Adrenal gland (tissue), 12 donors: Measurements from ENCODE around the gene OSCAR. TPM values are rescaled to one million over a fixed set of nuclear protein-coding genes. Genes with fewer than 3 reads are reported as not detected.
"Not testable (repeated sequence)": the region's sequence is repeated elsewhere in the genome, so short reads cannot be mapped to it uniquely, and the experiment has no call there.

Source experiments
- DNase-seq, 7 donors: peaks; one replicate each; pipeline ENCODE4 v3.0.0-alpha.2; 2019 to 2020
- H3K27ac ChIP-seq, 5 donors: fragments of 200-600 bp; sonication (generic) in 4 of 5; 1 replicate in 3 of 5; 2 replicates in 2 of 5; pipeline versions ENCODE4 v1.5.1 to v1.8.0; 2016 to 2020; ENCODE audit warnings: mild to moderate bottlenecking in 1 of 5
- H3K27me3 ChIP-seq: fragments of 200-600 bp; 2 replicates; pipeline ENCODE4 v1.8.0; 2021
- H3K36me3 ChIP-seq, 2 donors: fragments of 200-600 bp; replicated peaks in 1 of 2; 1 replicate in 1 of 2; 2 replicates in 1 of 2; pipeline versions ENCODE4 v1.5.1 to v1.8.0; 2018 to 2022
- H3K4me1 ChIP-seq, 2 donors: fragments of 200-600 bp; replicated peaks in 1 of 2; 1 replicate in 1 of 2; 2 replicates in 1 of 2; pipeline versions ENCODE4 v1.5.1 to v1.8.0; 2018 to 2021
- H3K4me3 ChIP-seq, 4 donors: fragments of 200-600 bp; sonication (generic) in 3 of 4; one replicate each; pipeline ENCODE4 v1.5.1; 2016 to 2018
- H3K9me3 ChIP-seq, 3 donors: fragments of 200-600 bp; sonication (generic) in 1 of 3; replicated peaks in 1 of 3; 1 replicate in 2 of 3; 2 replicates in 1 of 3; pipeline versions ENCODE4 v1.5.1 to v1.8.0; 2016 to 2021
- POLR2A ChIP-seq, 2 donors: fragments of 450-650 bp; IDR thresholded peaks; one replicate each; pipeline ENCODE4 v1.6.1; 2017; ENCODE audit warnings: antibody characterized with exemption in 2 of 2, mild to moderate bottlenecking in 2 of 2, moderate library complexity in 1 of 2
- WGBS, 4 donors: extraction: QIAGEN DNeasy Blood & Tissue Kit in 2 of 4; methylation state at CpG; one replicate each; pipeline versions ENCODE4 v1.1.5 to v1.1.7; 2013 to 2017; 5-methylcytosine and 5-hydroxymethylcytosine counted together
- intact Hi-C, 2 donors: fragments of 100-400 bp; cut with DNase I; formaldehyde crosslinking; loops; one replicate each; pipeline versions ENCODE4 v1.14.1 to v1.15.0; 2022 to 2023
- polyA plus RNA-seq, 3 donors: library from polyadenylated mRNA; stranded (reverse); fragments of 200-250 nt in 2 of 3; fragments of 350-450 nt in 1 of 3; fragmentation: Illumina TruSeq in 1 of 3; extraction: RNeasy Lipid Tissue Mini Kit (QIAGEN cat#74804) in 1 of 3; gene quantifications; one replicate each; pipeline ENCODE4 v1.2.3, GENCODE V29; 2013 to 2014
- total RNA-seq, 9 donors: library from RNA; depleted of rRNA in 4 of 9; stranded (reverse); fragments of >200 nt in 4 of 9; fragments of 120-200 nt in 1 of 9; fragmentation: NEBNext Ultra II Directional in 1 of 9; extraction: Animal tissue kit (Norgen Biotek cat#: 25700) in 1 of 9; gene quantifications; one replicate each; pipeline versions ENCODE4 v1.1.0 to v1.2.4, GENCODE V29; 2013 to 2023
- TF ChIP-seq, protein P1 (sequence below), 6 experiments: fragments of 450-650 bp in 4 of 6; fragments of 200-600 bp in 2 of 6; sonication (generic) in 1 of 6; IDR thresholded peaks; 1 replicate in 5 of 6; 2 replicates in 1 of 6; pipeline versions ENCODE4 v1.5.1 to v1.8.0; 2016 to 2021; ENCODE audit warnings: antibody characterized with exemption in 6 of 6, mild to moderate bottlenecking in 2 of 6, moderate library complexity in 1 of 6
- donor health status: healthy with polysubstance abuse.
- donor health status: Bipolar disorder and iron deficiency.
- donor health status: DM: yes; HTN: yes; CAD: no.
- donor health status: DM: no; HTN: no; CAD: no.
- donor health status: DM: no; HTN: no; CAD: no.
- donor health status: DM: yes; HTN: yes; CAD: no.

Gene OSCAR
- total and polyA plus RNA-seq, 12 donors = 0.11 to 6.6 (median 2.4) TPM; not detected in 1

DNA sequence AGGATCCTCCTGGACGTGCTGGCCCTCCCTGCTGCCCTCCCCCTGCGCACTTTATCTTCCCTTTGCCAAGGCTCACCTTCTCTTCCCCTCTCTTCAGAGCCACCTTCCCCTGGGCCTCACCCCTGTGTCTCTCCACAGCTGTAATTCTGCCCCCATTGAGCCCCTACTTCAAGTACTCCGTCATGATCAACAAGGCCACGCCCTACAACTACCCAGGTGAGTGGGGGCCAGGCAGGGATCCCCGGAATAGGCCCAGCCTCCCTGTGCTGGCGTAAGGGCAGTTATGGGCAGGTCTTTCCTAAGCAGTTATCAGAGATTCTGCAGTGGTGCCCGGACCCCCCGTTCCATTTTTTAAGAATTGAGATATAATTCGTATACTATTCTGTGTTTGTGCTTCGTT is 5.2 kb upstream of the OSCAR start:
- Histone ChIP-seq H3K4me1 (peaks cover 0 to 11% of the 10 kb centered on the region in 2 donors), H3K27ac (no peak overlapping the region), H3K9me3 (no peaks in the 10 kb centered on the region), H3K36me3 (peaks cover 0 to 47% of the 10 kb centered on the region in 2 donors), H3K27me3 (no peaks in the 10 kb centered on the region), H3K4me3 (no peak overlapping the region)
- WGBS, 4 donors = 93 to 97% (median 94%) methylated on average over 10 of the region's 10 CpGs
- intact Hi-C loops = no loop called here
- TF ChIP-seq, protein P1, sequence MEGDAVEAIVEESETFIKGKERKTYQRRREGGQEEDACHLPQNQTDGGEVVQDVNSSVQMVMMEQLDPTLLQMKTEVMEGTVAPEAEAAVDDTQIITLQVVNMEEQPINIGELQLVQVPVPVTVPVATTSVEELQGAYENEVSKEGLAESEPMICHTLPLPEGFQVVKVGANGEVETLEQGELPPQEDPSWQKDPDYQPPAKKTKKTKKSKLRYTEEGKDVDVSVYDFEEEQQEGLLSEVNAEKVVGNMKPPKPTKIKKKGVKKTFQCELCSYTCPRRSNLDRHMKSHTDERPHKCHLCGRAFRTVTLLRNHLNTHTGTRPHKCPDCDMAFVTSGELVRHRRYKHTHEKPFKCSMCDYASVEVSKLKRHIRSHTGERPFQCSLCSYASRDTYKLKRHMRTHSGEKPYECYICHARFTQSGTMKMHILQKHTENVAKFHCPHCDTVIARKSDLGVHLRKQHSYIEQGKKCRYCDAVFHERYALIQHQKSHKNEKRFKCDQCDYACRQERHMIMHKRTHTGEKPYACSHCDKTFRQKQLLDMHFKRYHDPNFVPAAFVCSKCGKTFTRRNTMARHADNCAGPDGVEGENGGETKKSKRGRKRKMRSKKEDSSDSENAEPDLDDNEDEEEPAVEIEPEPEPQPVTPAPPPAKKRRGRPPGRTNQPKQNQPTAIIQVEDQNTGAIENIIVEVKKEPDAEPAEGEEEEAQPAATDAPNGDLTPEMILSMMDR (IDR thresholded peaks at IDR 0.05) = no peak
- no peak for TF ChIP-seq POLR2A (IDR thresholded peaks at IDR 0.05)
- DNase-seq = peak in 2 of 7 donors; percentile 14 to 50

DNA sequence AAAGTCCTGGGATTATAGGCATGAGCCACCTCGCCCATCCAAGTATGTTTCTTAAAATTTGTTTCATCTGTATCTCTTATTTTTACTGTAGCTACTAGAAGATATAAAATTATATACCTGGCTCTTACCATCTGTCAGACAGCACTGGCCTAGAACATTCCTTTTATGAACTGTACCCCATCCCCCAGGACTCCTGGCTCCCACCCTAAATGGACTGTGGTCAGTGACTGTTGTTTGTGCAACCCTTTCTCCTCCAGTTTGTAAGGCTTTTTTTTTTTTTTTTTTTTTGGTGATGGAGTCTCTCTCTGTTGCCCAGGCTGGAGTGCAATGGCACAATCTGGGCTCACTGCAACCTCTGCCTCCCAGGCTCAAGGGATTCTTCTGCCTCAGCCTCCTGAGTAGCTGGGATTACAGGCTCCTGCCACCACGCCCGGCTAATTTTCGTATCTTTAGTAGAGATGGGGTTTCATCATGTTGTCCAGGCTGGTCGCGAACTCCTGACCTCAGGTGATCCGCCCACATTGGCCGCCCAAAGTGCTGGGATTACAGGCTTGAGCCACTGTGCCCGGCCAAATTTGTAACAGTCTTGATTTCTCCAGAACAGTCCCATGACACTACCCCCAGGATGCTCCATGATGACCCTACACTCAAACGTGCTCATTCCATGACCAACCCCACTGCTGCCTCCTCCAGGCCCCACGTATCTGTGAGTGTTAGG is 4.6 kb upstream of the OSCAR start:
- WGBS, 4 donors = 84 to 89% (median 87%) methylated on average over 9 to 11 of the region's 11 CpGs
- H3K4me1 ChIP-seq = peaks cover 0 to 11% of the 10 kb centered on the region in 2 donors
- H3K27ac ChIP-seq = no peak overlapping the region
- TF ChIP-seq, protein P1 (IDR thresholded peaks at IDR 0.05) = no peak
- TF ChIP-seq POLR2A (IDR thresholded peaks at IDR 0.05) = no peak
- H3K36me3 ChIP-seq = peaks cover 0 to 42% of the 10 kb centered on the region in 2 donors
- no peaks in the 10 kb centered on the region for H3K9me3 ChIP-seq
- intact Hi-C loops = no loop called here
- H3K27me3 ChIP-seq = no peaks in the 10 kb centered on the region
- no peak overlapping the region for H3K4me3 ChIP-seq
- DNase-seq = peak in 1 of 7 donors; percentile 45

DNA sequence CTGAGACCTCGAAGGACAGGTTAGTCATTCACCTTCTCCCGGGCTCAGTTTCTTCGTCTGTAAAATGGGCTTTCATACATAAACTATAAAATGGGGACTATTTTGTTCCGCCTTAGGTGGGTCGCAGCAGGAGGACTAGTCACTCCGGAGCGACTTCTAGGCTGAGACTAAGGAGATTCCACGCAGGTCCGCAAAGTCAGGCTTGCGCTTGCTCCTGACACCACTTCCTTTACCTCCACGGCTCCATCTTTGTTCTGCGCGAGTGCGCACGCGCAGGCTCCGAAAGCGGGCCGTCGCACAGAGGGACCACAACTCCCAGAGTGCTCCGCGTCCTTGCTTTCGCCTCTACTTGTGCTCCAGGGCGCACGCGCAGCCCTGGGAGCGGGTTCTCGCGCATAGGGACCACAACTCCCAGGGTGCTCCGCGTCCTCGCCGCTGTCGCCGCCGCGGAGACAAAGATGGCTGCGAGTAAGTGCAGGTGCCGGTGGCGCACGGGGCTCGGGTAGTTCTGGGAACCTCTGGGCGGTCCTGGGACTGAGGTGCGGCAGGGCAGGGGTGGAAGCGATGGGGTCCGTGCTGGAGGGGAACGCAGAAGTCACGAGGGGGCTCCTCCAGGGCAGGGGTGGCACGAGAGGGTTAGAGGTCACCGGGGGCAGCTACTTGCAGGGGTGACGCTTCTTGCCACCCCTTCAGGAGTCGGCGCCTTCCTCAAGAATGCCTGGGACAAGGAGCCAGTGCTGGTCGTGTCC is 2.0 kb upstream of the OSCAR start, which contains the start of gene NDUFA3:
Gene NDUFA3 (plus strand): TSS at position 435 of the 749 bp plus-strand sequence. CDS start 24 bp downstream, at position 459.
- DNase-seq = peak; percentile 97 to 99 (median 98)
- no peak for TF ChIP-seq POLR2A (IDR thresholded peaks at IDR 0.05)
- TF ChIP-seq, protein P1 (IDR thresholded peaks at IDR 0.05) = no peak
- Histone ChIP-seq H3K27me3 (no peaks in the 10 kb centered on the region), H3K4me3 (peak within 1 kb of the TSS; percentile 10 to 89 (median 82)), H3K4me1 (peaks cover 0 to 11% of the 10 kb centered on the region in 2 donors), H3K9me3 (no peaks in the 10 kb centered on the region), H3K27ac (peak within 1 kb of the TSS in 3 of 5 donors; percentile 20 to 74 (median 56)), H3K36me3 (peaks cover 0 to 17% of the 10 kb centered on the region in 2 donors)
- intact Hi-C loops = no loop called here
- 0 to 2% (median 2%) methylated on average over 14 to 54 of the region's 54 CpGs for WGBS, 4 donors

DNA sequence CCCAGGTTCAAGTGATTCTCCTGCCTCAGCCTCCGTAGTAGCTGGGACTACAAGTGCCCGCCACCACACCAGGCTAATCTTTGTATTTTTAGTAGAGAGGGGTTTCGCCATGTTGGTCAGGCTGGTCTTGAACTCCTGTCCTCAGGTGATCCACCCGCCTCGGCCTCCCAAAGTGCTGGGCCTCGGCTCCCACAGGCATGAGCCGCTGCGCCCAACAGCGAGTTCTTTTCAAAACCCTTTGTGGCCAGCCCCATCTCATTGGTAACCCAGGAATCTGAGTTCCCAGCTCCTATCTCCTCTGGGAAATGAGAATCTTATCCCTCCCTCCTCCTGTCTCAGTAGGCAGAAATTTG is 724 bp downstream of the OSCAR start:
- H3K36me3 ChIP-seq, intact Hi-C loops, H3K27ac ChIP-seq, H3K9me3 ChIP-seq, H3K4me3 ChIP-seq, H3K27me3 ChIP-seq: not testable (repeated sequence)
- WGBS, 4 donors = 68 to 83% (median 72%) methylated on average over 8 to 9 of the region's 9 CpGs
- peaks cover 0 to 18% of the 10 kb centered on the region in 2 donors for H3K4me1 ChIP-seq
- peak in 1 of 7 donors; percentile 33 for DNase-seq
